Lung (tissue), 12 donors: ENCODE measurements around the gene KANK2. TPM values are rescaled to one million over a fixed set of nuclear protein-coding genes. Genes with fewer than 3 reads are reported as not detected.

Experiments
- ATAC-seq: fragments of 200-7000 bp; cut with Tn5 transposase; one replicate; pipeline ENCODE4 v1.9.1; 2020; ENCODE audit warnings: moderate number of reproducible peaks; ENCODE audit not compliant: insufficient read depth, low FRiP score
- DNase-seq, 3 donors: peaks; one replicate each; pipeline ENCODE4 v3.0.0-alpha.2; 2013 to 2017
- H3K27ac ChIP-seq, 2 donors: one replicate each; pipeline ENCODE4 v1.5.1; 2013; ENCODE audit warnings: mild to moderate bottlenecking in 2 of 2, moderate library complexity in 2 of 2, control low read depth in 1 of 2, inconsistent platforms in 1 of 2, low read depth in 1 of 2, low read length in 1 of 2
- H3K27me3 ChIP-seq, 3 donors: one replicate each; pipeline ENCODE4 v1.5.1; 2013; ENCODE audit warnings: low read length in 2 of 3; ENCODE audit not compliant: control insufficient read depth in 3 of 3, insufficient read depth in 3 of 3
- H3K36me3 ChIP-seq, 4 donors: one replicate each; pipeline ENCODE4 v1.5.1; 2013; ENCODE audit warnings: low read length in 4 of 4, mild to moderate bottlenecking in 1 of 4, moderate library complexity in 1 of 4; ENCODE audit not compliant: control insufficient read depth in 4 of 4, insufficient read depth in 4 of 4
- H3K4me1 ChIP-seq, 5 donors: one replicate each; pipeline ENCODE4 v1.5.1; 2013; ENCODE audit warnings: low read length in 5 of 5, mild to moderate bottlenecking in 2 of 5, moderate library complexity in 1 of 5; ENCODE audit not compliant: control insufficient read depth in 5 of 5, insufficient read depth in 5 of 5
- H3K4me3 ChIP-seq: one replicate; pipeline ENCODE4 v1.5.1; 2013; ENCODE audit warnings: mild to moderate bottlenecking, control low read depth, moderate library complexity
- H3K9ac ChIP-seq, 2 donors: one replicate each; pipeline ENCODE4 v1.5.1; 2013; ENCODE audit warnings: low read length in 2 of 2, control low read depth in 1 of 2; ENCODE audit not compliant: insufficient read depth in 1 of 2
- H3K9me3 ChIP-seq, 4 donors: one replicate each; pipeline ENCODE4 v1.5.1; 2013; ENCODE audit warnings: low read length in 3 of 4, mild to moderate bottlenecking in 1 of 4, moderate library complexity in 1 of 4; ENCODE audit not compliant: control insufficient read depth in 4 of 4, insufficient read depth in 3 of 4
- WGBS, 2 donors: extraction: QIAGEN DNeasy Blood & Tissue Kit; methylation state at CpG; one replicate each; pipeline ENCODE4 v1.1.7; 2013; 5-methylcytosine and 5-hydroxymethylcytosine counted together
- polyA plus RNA-seq, 2 donors: library from polyadenylated mRNA; stranded (reverse); fragments of 200-250 nt; gene quantifications; one replicate each; pipeline ENCODE4 v1.2.1, GENCODE V29; 2013
- total RNA-seq, 2 donors: library from RNA; depleted of rRNA in 1 of 2; stranded (reverse); fragments of >200 nt in 1 of 2; gene quantifications; one replicate each; pipeline ENCODE4 v1.2.1, GENCODE V29; 2014 to 2021
- TF ChIP-seq, protein P1 (sequence below): IDR thresholded peaks from 2 replicates; pipeline ENCODE4 v1.5.1; 2012; ENCODE audit warnings: mild to moderate bottlenecking; ENCODE audit errors: control extremely low read depth, extremely low read depth
- donor health status: control.
- donor health status: control.
- donor health status: Bipolar disorder and iron deficiency.
- donor health status: healthy.
- donor health status: DM: yes; HTN: yes; CAD: no.

Gene KANK2
- total and polyA plus RNA-seq, 4 donors, result 90.1 to 164 (median 113) TPM

DNA sequence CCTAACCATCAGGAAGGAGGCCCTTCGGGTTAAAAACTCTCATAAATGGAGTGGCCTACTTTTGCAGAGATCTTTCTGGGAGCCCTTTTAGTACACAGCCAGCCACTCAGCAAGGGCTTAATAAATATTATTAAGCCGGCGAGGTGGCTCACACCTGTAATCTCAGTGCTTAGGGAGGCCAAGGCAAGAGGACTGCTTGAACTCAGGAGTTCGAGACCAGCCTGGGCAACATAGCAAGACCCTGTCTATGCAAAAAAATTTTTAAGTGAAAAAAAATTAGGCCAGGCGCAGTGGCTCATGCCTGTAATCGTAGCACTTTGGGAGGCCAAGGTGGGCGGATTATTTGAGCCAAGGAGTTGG is 810 bp upstream of the KANK2 start:
- 58 to 72% methylated on average over 7 of the region's 7 CpGs for WGBS, 2 donors
- Histone ChIP-seq H3K27ac (peak overlapping the region; percentile 78 to 90), H3K27me3 (no peaks in the 10 kb centered on the region), H3K9ac (no peak overlapping the region), H3K9me3 (no peaks in the 10 kb centered on the region), H3K4me1 (peaks cover 0 to 24% (median 11%) of the 10 kb centered on the region in 5 donors), H3K4me3 (no peak overlapping the region), H3K36me3 (peaks cover 0 to 26% (median 20%) of the 10 kb centered on the region in 4 donors)
- TF ChIP-seq, protein P1, sequence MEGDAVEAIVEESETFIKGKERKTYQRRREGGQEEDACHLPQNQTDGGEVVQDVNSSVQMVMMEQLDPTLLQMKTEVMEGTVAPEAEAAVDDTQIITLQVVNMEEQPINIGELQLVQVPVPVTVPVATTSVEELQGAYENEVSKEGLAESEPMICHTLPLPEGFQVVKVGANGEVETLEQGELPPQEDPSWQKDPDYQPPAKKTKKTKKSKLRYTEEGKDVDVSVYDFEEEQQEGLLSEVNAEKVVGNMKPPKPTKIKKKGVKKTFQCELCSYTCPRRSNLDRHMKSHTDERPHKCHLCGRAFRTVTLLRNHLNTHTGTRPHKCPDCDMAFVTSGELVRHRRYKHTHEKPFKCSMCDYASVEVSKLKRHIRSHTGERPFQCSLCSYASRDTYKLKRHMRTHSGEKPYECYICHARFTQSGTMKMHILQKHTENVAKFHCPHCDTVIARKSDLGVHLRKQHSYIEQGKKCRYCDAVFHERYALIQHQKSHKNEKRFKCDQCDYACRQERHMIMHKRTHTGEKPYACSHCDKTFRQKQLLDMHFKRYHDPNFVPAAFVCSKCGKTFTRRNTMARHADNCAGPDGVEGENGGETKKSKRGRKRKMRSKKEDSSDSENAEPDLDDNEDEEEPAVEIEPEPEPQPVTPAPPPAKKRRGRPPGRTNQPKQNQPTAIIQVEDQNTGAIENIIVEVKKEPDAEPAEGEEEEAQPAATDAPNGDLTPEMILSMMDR, result no peak
- ATAC-seq (no peak), DNase-seq (no peak)

- H3K4me1 ChIP-seq, result peaks cover 0 to 18% (median 11%) of the 10 kb centered on the region in 5 donors
- 11 to 14% methylated on average over 34 to 47 of the region's 47 CpGs for WGBS, 2 donors
- H3K27me3 ChIP-seq, result no peaks in the 10 kb centered on the region
- peak overlapping the region; percentile 82 to 90 for H3K27ac ChIP-seq
- ATAC-seq (no peak), DNase-seq (peak; percentile 61 to 72 (median 63))
- peaks cover 0 to 34% (median 26%) of the 10 kb centered on the region in 4 donors for H3K36me3 ChIP-seq
- H3K4me3 ChIP-seq, result peak overlapping the region; percentile 64
- H3K9ac ChIP-seq, result peak overlapping the region; percentile 68
- TF ChIP-seq, protein P1, result no peak
- no peaks in the 10 kb centered on the region for H3K9me3 ChIP-seq
These were observed 698 bp downstream of the KANK2 start for GRCh38 chr19:11196406-11197287.

DNA sequence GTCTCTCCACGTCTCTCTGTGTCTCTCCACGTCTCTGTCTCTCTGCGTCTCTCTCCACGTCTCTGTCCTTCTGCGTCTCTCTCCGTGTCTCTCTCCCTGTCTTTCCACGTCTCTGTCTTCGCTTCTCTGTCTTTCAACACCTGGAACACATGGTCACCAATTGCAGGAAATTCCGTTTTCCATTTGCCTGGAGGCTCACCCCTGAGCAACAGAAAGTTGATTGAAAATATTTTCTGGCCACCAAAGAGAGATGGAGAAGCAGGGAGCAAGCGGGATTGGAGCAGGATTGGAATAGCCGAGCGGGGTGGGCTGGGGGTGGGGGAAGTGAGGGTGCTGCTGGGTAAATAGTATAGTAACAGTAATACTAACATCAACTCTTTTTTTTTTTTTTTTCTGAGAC is 1.7 kb downstream of the KANK2 start:
- peak overlapping the region in 1 of 2 donors; percentile 62 for H3K9ac ChIP-seq
- no peaks in the 10 kb centered on the region for H3K27me3 ChIP-seq
- TF ChIP-seq, protein P1, result no peak
- H3K9me3 ChIP-seq, result no peaks in the 10 kb centered on the region
- ATAC-seq (no peak), DNase-seq (no peak)
- H3K36me3 ChIP-seq, result peaks cover 0 to 38% (median 26%) of the 10 kb centered on the region in 4 donors
- peaks cover 0 to 23% (median 13%) of the 10 kb centered on the region in 5 donors for H3K4me1 ChIP-seq
- WGBS, 2 donors, result 64 to 67% methylated on average over 12 of the region's 12 CpGs
- H3K27ac ChIP-seq, result peak overlapping the region; percentile 68 to 80
- H3K4me3 ChIP-seq, result peak overlapping the region; percentile 21
